Right ventricle myocardium inferior (tissue), 1 donor: ENCODE results near the gene SPECC1L. TPM values are rescaled to one million over a fixed set of nuclear protein-coding genes. Genes with fewer than 3 reads are reported as not detected.
A peak's percentile ranks its signal among the peaks of the same experiment; 100 is the strongest.
"Not testable (repeated sequence)": the region's sequence is repeated elsewhere in the genome, so short reads cannot be mapped to it uniquely, and the experiment has no call there.

ENCODE experiments used
- ATAC-seq: fragments of 200-7000 bp; cut with Tn5 transposase; one replicate; pipeline ENCODE4 v1.9.1; 2020; ENCODE audit warnings: mild to moderate bottlenecking, moderate library complexity
- DNase-seq: peaks from one replicate; pipeline ENCODE4 v3.0.0; 2021; ENCODE audit errors: missing footprints
- intact Hi-C: fragments of 100-400 bp; cut with DNase I; formaldehyde crosslinking; loops from one replicate; pipeline ENCODE4 v1.11.0; 2022
- total RNA-seq: library from RNA; stranded (reverse); fragmentation: NEBNext Ultra II Directional; extraction: Animal tissue kit (Norgen Biotek cat#: 25700); gene quantifications from one replicate; pipeline ENCODE4 v1.2.1, GENCODE V29; 2021
- donor health status: DM: no; HTN: yes; CAD: no; lungs with severe emphysema.

Gene SPECC1L
- total RNA-seq, 1 donor from 2014 or later = 45.7 TPM

DNA sequence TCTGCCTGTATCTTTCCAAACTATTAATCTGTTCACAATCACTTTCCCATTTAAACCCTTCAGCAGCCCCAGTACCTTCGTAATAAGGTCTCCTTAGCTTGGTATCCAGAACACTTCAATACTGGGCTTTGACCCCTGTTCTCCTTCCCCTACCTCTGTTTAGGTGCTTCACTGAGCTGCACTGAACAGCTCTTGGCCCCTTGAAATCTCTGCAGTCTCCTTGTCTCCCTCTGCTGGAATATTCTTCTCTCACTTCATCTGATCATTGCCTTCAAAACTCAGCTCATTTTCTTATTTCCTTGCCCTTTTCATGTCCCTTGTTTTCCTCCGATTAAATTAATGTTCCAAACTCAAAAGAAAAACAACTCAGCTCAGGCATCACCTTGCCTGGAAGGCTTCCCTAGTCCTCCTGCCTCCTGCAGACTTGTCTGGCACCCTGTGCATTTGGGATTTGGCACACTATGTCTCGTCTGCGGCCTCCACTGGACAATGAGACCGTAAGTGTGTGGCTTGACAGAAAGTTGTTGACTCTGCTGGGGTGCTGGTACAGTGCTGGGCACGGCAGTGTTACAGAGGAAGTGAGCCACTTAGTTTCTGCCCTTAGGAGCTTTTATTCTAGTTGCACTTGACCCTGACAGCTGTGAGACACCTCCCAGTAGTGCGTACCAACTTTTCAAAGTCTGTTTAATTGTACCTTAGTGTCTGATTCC, 4.2 kb downstream of the SPECC1L start:
- DNase-seq, ATAC-seq: not testable (repeated sequence)
- intact Hi-C loops = loop anchor here (5.0 kb wide), 1 partner anchor 222 kb away; the partner anchor contains the start of gene UPB1

DNA sequence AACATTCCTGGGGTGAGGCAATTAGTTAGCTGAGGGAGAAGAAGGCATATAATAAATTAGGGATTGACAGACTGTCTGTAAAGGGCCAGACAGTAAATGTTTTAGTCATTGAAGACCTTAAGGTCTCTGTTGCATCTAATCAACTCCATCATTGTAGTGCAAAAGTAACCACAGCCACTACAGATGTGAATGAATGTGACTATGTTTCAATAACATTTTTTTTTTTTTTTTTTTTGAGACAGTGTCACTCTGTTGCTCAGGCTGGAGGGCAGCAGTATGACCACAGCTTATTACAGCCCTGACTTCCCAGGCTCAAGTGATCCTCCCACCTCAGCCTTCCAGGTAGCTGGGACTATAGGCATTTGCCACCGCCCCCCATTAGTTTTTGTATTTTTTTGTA, 9.7 kb downstream of the SPECC1L start:
- DNase-seq, intact Hi-C loops, ATAC-seq: not testable (repeated sequence)

DNA sequence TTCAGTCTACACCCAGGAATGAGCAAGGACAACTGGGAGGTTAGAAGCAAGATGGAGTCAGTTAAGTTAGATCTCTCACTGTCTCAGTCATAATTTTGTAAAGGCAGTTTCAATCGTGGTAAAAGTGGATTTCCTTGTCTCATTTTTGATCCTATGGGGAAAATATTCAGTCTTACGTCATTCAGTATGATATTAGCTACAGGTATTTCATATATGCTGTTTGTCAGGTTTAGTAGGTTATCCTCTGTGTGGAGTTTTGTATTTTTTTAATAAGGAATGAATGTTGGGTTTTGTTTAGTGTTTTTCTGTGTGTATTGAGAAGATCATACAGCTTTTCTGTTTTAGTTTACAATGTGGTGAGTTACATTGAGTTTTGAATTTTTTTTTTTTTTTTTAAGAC, 11.8 kb downstream of the SPECC1L start:
- ATAC-seq = no peak
- no peak for DNase-seq
- intact Hi-C loops = no loop called here

DNA sequence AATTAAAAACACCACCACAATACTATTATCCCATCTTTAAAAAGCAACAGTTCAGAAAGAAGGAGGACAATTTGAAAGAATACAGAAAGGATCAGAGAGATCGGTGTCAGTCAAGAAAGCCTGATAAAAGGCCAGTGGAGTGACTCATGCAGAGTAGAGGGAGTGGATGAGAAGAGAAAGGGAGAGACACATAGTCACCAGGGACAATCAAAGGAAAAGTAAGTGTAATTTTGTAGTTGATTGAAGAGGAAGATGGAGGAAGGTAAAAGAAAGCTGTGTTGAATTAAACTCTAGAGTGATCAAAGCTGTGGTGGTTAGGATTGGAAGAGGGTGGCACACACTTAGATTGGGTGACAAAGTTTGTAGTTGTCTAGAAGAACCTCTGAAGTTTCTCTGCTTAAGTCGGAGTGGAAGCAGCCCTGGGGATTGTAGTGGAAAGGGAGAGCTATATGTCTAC, 14.1 kb downstream of the SPECC1L start:
- ATAC-seq = no peak
- DNase-seq = no peak
- intact Hi-C loops = no loop called here

DNA sequence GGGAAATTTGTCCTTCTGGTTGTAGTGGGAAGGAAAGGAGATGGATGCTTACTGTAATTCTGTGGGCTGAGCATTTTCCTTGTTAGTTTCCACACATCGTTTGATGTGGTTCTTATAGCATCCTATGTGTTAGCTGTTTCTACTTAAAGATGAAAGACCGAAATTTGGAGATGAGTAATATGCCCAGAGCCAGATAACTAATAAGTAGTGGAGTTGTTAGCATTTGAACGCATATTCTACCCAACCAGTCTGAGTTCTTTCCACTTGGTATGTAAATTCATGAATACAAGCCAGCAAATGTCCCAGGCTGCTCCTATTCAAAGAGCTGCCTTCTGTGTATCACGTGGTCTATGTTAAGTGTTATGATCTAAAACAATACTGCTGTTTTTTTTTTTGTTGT, 14.6 kb downstream of the SPECC1L start:
- no peak for ATAC-seq
- intact Hi-C loops = no loop called here
- no peak for DNase-seq

DNA sequence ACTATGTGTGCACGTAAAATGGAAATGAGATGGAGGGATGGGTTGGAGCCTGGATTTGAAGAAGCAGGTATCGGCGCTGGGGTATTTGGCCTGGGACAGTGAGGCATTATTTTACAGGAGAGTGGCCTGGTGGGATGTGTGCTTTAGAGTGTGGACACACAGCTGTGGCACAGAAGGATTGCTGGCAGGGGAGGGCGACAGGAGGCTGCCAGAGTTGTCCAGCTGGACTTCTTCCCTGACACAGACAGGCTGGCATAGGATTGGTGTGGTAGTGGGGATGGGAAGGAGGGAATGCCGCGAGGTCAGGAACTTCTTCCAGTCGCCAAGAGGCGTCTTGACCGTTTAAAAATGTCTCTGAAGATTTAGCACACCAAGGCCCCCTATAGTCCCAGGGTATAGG, 16.6 kb downstream of the SPECC1L start:
- ATAC-seq, intact Hi-C loops, DNase-seq: not testable (repeated sequence)

DNA sequence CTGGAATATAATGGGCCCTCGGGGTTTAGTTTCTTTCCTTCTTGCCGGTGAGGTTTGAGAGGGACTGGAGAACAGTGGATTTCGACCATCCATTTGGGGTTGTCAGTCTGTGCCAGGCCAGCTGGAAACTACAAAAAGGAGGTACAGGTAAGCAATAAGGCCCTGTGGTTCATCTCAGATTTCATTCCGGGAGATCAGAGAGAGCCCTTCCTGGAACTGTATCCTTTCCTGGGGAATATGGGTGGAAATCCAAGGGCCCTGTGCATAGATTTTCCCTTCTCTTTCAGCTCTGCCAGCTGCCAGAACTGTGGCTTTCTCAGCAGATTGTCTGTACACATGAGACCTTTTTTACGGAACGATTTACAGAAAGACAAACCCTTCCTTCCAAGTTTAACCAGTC, 17.2 kb downstream of the SPECC1L start:
- DNase-seq, ATAC-seq: not testable (repeated sequence)
- intact Hi-C loops = loop anchor here (2.0 kb wide), 1 partner anchor 15 kb away; no protein-coding TSS in a partner anchor

DNA sequence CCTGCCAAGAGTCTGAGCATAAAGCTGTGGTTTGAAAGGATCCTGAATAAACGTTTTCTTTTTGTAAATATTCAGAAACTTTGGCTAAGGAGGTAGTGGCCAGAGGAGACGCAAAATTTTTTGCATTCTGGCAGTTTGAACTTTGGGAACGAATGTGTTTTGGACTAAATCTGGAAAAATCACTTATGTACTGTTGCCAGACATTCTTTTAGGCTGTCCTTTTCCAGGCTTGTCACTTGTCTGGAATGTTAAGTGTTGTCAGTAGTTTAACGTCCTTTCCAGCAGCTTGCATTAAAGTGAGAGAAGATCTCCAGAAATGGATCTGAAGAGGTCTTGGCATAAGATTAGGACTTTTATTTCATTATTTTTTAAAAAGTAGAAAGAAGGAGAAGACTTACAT, 18.5 kb downstream of the SPECC1L start:
- ATAC-seq (peak; percentile 72), DNase-seq (no peak)
- intact Hi-C loops = loop anchor here (2.0 kb wide), 1 partner anchor 14 kb away; no protein-coding TSS in a partner anchor

DNA sequence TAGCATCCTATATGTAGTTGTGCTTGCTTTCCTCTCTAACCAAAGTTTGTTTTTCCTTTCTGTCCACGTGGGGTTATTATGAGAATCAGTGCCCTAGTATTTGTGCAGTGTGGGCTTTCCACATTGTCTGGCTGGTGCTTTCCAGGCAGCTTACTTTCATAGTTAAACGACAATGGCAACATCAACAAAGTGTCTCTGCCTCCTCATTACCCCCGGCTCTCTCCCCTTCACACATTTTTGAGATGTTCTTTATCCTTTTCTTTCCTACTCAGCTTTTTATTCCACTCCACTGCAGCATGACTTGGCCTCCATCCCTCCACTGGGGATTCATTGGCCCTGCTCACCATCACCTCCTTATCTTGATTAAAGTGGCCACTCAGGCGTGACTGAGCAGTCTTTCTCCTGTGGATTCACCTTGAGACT, 19.1 kb downstream of the SPECC1L start:
- intact Hi-C loops = loop anchor here (2.0 kb wide), 1 partner anchor 13 kb away; no protein-coding TSS in a partner anchor
- DNase-seq (no peak), ATAC-seq (no peak)

DNA sequence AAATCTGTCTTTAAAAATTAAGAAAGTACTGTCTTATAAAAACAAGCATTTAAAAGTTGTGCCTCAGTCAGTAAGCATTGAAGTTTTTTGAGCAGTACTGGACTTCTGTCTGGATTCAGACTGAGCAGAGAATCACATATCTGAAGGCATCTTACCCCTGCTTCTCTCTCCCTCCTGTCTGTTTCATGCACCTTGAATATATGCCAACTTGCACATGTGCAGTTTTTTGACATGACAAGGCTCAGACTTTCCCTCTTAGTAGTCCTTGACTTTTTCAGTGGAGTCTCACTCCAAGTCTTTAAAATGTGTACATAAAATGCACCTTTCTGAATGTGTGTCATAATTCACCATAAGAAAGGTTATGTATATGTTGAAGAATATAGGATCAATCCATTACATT, 19.8 kb downstream of the SPECC1L start:
- intact Hi-C loops = no loop called here
- ATAC-seq (no peak), DNase-seq (no peak)

DNA sequence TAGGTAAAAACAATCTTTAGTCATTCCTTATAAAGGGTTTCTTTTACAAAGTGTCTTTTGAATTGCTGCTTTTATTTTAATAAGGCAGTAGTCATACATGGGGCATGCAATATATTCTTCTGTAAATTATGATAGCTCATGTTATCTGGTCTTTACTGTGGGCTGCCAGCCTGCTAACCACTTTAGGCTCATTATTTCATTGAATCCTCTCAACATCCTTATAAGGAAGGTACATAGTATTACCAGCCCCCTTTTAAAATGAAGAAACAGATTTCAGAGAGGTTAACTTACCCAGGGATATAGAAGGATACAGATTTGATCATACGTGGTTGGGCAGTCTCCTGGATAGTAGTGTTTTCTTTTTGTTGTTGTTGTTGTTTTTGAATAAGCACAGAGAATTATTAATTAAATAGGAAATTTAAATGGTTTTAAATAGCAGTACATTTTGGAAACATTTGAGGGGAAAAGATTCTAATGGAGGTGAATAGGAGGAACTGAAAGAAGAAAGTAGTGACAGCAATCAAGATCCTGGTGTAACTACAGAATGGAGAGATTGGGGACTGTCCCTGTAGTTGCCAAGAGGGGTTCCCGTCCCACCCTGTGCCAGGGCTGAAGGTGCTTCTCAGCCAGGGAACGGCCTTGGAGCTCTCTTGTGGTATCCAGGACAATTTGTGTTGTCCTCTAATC, 21.0 kb downstream of the SPECC1L start:
- no peak for ATAC-seq
- intact Hi-C loops = no loop called here
- no peak for DNase-seq

DNA sequence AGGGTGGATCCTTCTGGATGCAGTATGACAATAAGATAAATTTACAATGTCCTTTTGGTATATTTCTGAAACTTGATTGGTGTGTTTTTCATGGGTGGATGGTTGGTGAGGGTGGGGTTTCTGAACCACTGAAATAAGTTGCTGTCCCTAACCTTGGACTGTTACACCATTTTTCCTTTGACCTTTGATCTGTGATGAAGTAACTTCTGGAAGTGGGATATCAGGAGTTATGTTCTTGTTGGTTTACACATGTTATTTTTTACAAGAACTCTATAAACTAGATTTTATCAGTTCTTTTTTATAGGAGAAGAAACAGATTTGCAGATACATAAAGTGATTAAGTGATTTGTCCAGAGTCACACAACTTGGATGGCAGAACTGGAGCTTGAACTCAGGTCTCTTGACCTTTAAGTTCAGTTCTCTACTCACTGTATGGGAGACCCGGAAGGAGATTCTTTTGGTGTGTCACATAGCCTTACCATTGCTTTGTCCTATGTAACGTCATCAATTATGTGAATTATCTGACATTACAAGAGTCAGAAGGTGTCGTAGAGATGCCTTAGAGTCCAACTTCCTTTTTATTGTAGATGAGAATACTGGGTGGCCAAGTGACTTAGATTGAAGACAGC, 21.7 kb downstream of the SPECC1L start:
- ATAC-seq, DNase-seq, intact Hi-C loops: not testable (repeated sequence)

DNA sequence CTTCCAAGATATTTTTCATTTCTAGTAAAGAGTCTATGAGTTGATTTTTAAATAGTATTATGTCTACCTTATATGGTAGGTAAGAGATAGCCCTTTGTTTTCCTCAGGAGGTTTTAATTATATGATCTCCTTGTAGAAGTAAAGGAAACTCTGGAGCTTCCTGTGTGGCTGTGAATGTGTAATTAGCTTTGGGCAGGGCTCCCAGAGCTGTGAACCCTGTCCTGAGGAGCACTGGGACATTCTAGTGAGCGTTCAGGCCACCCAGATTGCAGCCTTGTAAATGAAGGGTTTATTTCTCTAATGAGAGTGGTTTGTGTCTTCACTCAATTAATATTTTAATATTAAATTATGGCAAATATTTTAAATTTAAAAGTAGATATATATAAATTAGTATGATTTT, 24.3 kb downstream of the SPECC1L start:
- ATAC-seq, DNase-seq, intact Hi-C loops: not testable (repeated sequence)

DNA sequence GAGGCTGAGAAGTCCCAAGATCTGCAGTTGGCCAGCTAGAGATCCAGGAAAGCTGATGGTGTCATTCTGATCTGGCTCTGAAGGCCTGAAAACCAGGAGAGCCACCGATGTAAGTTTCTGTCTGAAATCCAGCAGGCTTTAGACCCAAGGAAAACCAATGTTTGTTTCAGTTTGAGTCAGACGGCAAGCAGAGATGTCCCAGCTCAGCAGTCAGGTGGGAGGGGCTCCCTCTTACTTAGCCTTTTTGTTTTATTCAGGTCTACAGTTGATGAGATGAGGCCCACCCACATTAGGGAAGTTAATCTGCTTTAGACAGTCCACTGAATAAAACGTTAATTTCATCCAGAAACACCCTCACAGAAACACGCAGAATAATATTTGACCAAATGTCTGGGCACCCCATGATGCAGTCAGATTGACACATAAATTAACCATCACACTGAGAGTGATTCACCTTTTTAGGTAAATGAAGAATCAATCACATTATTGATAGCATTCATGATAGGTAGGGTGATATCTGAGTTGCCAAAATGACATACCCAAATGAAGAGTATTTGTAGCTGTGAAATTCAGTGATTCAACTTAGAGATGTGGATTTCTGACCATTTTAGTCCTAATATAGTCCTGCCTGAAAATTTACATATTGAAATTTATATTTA, 28.0 kb downstream of the SPECC1L start:
- intact Hi-C loops, DNase-seq, ATAC-seq: not testable (repeated sequence)

DNA sequence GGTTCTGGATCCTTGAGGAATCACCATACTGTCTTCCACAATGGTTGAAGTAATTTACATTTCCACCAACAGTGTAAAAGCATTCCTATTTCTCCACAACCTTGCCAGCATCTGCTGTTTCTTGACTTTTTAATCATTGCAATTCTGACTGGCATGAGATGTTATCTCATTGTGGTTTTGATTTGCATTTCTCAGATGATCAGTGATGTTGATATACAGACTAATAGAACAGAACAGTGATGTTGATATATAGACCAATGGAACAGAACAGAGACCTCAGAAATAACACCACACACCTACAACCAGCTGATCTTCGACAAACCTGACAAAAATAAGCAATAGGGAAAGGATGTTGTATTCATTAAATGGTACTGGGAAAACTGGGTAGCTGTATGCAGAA, 29.9 kb downstream of the SPECC1L start:
- ATAC-seq, intact Hi-C loops, DNase-seq: not testable (repeated sequence)

DNA sequence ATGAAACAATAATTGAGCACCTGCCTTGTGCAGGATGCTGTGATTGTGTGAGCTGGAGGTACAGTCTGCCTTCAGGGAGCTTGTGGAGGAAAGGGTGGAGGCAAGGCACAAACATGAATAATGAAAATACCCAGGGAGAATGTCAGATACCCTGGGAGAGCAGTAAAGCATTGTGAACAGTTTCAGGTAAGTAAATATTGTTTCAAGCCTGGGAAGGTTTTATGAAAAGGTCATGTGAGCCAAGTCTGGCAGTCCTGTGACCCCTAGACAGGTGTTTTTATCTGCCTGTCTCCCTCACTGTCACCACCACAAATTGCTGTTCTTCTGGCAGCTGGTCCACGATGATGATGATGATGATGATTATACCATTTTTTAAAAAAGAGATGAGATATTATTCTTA, 32.0 kb downstream of the SPECC1L start:
- intact Hi-C loops = loop anchor here (2.0 kb wide), 1 partner anchor 14 kb away; no protein-coding TSS in a partner anchor
- no peak for ATAC-seq
- DNase-seq = no peak

DNA sequence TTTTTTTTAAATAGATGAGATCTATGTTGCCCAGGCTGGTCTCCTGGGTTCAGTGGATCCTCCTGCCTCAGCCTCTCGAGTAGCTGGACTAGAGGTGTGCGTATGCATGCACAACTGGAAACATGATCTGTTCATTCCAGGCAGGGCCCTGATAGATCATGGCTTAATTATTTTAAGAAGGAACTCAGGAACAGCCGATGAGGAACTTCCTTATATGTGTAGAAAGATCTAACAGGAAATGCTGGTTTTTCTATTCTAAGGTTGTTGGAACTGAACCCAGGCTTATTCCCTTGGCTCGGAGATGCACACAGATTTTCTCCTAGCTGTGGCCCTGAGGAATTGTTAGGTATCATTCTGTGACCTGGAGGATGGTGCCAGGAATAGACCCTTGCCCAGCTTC, 32.4 kb downstream of the SPECC1L start:
- intact Hi-C loops = loop anchor here (2.0 kb wide), 1 partner anchor 14 kb away; no protein-coding TSS in a partner anchor
- no peak for ATAC-seq
- no peak for DNase-seq

DNA sequence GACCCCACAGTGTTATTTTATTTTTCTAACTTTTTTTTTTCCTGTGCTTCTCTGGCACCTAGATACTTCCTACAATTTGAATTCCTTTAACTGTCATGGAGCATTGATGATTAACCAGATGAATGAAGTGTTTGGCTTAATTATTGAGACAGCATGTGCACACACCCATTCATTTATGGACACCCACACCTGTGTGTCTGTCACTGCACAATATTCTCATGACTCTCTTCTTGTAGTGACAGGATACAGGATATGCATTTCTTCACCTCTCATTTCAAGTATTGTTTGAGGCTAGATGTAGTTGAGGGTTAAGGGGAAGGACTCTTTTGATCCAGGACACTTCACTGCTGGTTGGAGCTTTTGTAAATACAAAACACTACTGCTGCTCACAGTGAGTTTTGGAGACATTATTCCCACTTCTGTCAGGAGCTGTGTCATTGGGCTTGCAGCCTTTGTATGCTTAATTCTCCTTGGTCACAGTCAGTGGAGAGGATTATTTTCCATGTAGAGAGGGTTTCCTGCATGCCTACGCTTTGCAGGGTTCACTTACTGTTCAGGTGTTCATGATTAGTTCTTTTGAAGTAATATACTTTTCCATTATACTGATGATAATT, 33.5 kb downstream of the SPECC1L start:
- no peak for DNase-seq
- ATAC-seq = no peak
- intact Hi-C loops = no loop called here
